Mesenchymal stem cell (in vitro differentiated cells and primary cell): ENCODE results near the gene FAM240A. TPM values are rescaled to one million over a fixed set of nuclear protein-coding genes. Genes with fewer than 3 reads are reported as not detected.

ENCODE experiments used
- DNase-seq: peaks from one replicate; pipeline ENCODE4 v3.0.0-alpha.2; 2013
- H2AFZ ChIP-seq: one replicate; pipeline ENCODE4 v1.6.1; 2013; ENCODE audit warnings: low read depth, mild to moderate bottlenecking, control low read depth, inconsistent platforms, low read length, moderate library complexity
- H2AK5ac ChIP-seq: 2 replicates; pipeline ENCODE4 v1.6.1; 2013; ENCODE audit warnings: low read length, moderate library complexity, mild to moderate bottlenecking, inconsistent platforms; ENCODE audit not compliant: severe bottlenecking
- H2BK120ac ChIP-seq: one replicate; pipeline ENCODE4 v1.6.1; 2013; ENCODE audit warnings: low read depth, mild to moderate bottlenecking, inconsistent platforms, low read length, moderate library complexity
- H2BK12ac ChIP-seq, 2 experiments: one replicate each; pipeline ENCODE4 v1.6.1; 2013; ENCODE audit warnings: inconsistent platforms in 2 of 2, low read length in 2 of 2, mild to moderate bottlenecking in 2 of 2, moderate library complexity in 2 of 2, control low read depth in 1 of 2
- H2BK15ac ChIP-seq: one replicate; pipeline ENCODE4 v1.6.1; 2013; ENCODE audit warnings: mild to moderate bottlenecking, low read depth, inconsistent platforms; ENCODE audit not compliant: poor library complexity, severe bottlenecking
- H2BK5ac ChIP-seq: 2 replicates; pipeline ENCODE4 v1.6.1; 2013; ENCODE audit warnings: low read depth, mild to moderate bottlenecking, low read length, control low read depth, inconsistent platforms; ENCODE audit not compliant: poor library complexity, severe bottlenecking
- H3K14ac ChIP-seq, 2 experiments: one replicate each; pipeline ENCODE4 v1.6.1; 2013; ENCODE audit warnings: inconsistent platforms in 2 of 2, low read length in 2 of 2, control low read depth in 1 of 2, mild to moderate bottlenecking in 1 of 2, moderate library complexity in 1 of 2
- H3K18ac ChIP-seq, 2 experiments: one replicate each; pipeline ENCODE4 v1.6.1; 2013; ENCODE audit warnings: inconsistent platforms in 2 of 2, low read length in 2 of 2, control low read depth in 1 of 2, low read depth in 1 of 2, mild to moderate bottlenecking in 1 of 2
- H3K23ac ChIP-seq, 2 experiments: one replicate each; pipeline ENCODE4 v1.6.1; 2013; ENCODE audit warnings: inconsistent platforms in 2 of 2, low read length in 2 of 2, mild to moderate bottlenecking in 2 of 2, moderate library complexity in 2 of 2, control low read depth in 1 of 2
- H3K27ac ChIP-seq: 2 replicates; pipeline ENCODE4 v1.5.1; 2013; ENCODE audit warnings: mild to moderate bottlenecking, moderate library complexity, low read length, control low read depth, inconsistent platforms; ENCODE audit not compliant: poor library complexity, severe bottlenecking
- H3K27me3 ChIP-seq, 2 experiments: 2 replicates each; pipeline versions ENCODE4 v1.6.1 to v1.7.0; 2013; ENCODE audit warnings: low read length in 2 of 2, mild to moderate bottlenecking in 2 of 2, moderate library complexity in 2 of 2, control low read depth in 1 of 2, inconsistent platforms in 1 of 2; ENCODE audit not compliant: control insufficient read depth in 1 of 2, insufficient read depth in 1 of 2
- H3K36me3 ChIP-seq, 2 experiments: 2 replicates each; pipeline versions ENCODE4 v1.6.1 to v1.7.0; 2013; ENCODE audit warnings: low read length in 2 of 2, control low read depth in 1 of 2, inconsistent platforms in 1 of 2, low read depth in 1 of 2, mild to moderate bottlenecking in 1 of 2; ENCODE audit not compliant: insufficient read depth in 2 of 2, control insufficient read depth in 1 of 2
- H3K4ac ChIP-seq, 2 experiments: one replicate each; pipeline ENCODE4 v1.6.1; 2013; ENCODE audit warnings: inconsistent platforms in 2 of 2, low read length in 2 of 2, mild to moderate bottlenecking in 2 of 2, moderate library complexity in 2 of 2, control low read depth in 1 of 2, low read depth in 1 of 2
- H3K4me1 ChIP-seq: 2 replicates; pipeline ENCODE4 v1.6.1; 2013; ENCODE audit warnings: low read depth, low read length, control low read depth; ENCODE audit not compliant: control insufficient read depth, insufficient read depth
- H3K4me2 ChIP-seq: 2 replicates; pipeline ENCODE4 v1.6.1; 2013; ENCODE audit warnings: low read length, mild to moderate bottlenecking, inconsistent platforms; ENCODE audit not compliant: poor library complexity, severe bottlenecking
- H3K4me3 ChIP-seq, 2 experiments: 2 replicates each; pipeline versions ENCODE4 v1.5.1 to v1.7.0; 2013; ENCODE audit warnings: low read length in 2 of 2, mild to moderate bottlenecking in 2 of 2, control low read depth in 1 of 2, low read depth in 1 of 2; ENCODE audit not compliant: insufficient read depth in 1 of 2
- H3K79me1 ChIP-seq: replicated peaks from 2 replicates; pipeline ENCODE4 v1.6.1; 2013; ENCODE audit warnings: mild to moderate bottlenecking, control low read depth, low read length, inconsistent platforms; ENCODE audit not compliant: poor library complexity, severe bottlenecking
- H3K9ac ChIP-seq: 2 replicates; pipeline ENCODE4 v1.7.0; 2013; ENCODE audit warnings: mild to moderate bottlenecking, low read length, moderate library complexity
- H3K9me3 ChIP-seq: 2 replicates; pipeline ENCODE4 v1.7.0; 2013; ENCODE audit warnings: mild to moderate bottlenecking, low read length; ENCODE audit not compliant: control insufficient read depth
- H4K8ac ChIP-seq: one replicate; pipeline ENCODE4 v1.6.1; 2013; ENCODE audit warnings: inconsistent platforms, mild to moderate bottlenecking, low read length, moderate library complexity
- H4K91ac ChIP-seq: one replicate; pipeline ENCODE4 v1.6.1; 2013; ENCODE audit warnings: mild to moderate bottlenecking, low read length, inconsistent platforms
- WGBS: methylation state at CpG from one replicate; pipeline ENCODE4 v1.1.7; 2013; ENCODE audit warnings: mixed read lengths; 5-methylcytosine and 5-hydroxymethylcytosine counted together
- small RNA-seq: library from polyadenylated mRNA; stranded (forward); fragments of <200 nt; extraction: miRNeasy Mini kit (QIAGEN cat#:217004); gene quantifications from one replicate; pipeline ENCODE3, GENCODE V24; 2013; ENCODE audit warnings: low read depth

The FAM240A gene

GRCh38 chr3:46674031-46674845 is 61.9 kb downstream of the FAM240A start:
- H3K9me3 ChIP-seq, result no peaks in the 10 kb centered on the region
- H3K79me1 ChIP-seq, result no peaks in the 10 kb centered on the region
- H3K9ac ChIP-seq, result no peak overlapping the region
- H2AFZ ChIP-seq, result no peak overlapping the region
- no peak overlapping the region for H3K4me2 ChIP-seq
- H2BK120ac ChIP-seq, result no peak overlapping the region
- H3K14ac ChIP-seq, result no peak overlapping the region
- H2AK5ac ChIP-seq, result no peak overlapping the region
- no peak overlapping the region for H3K18ac ChIP-seq
- no peak overlapping the region for H3K23ac ChIP-seq
- H4K8ac ChIP-seq, result no peak overlapping the region
- no peak overlapping the region for H3K4me3 ChIP-seq
- no peak overlapping the region for H2BK15ac ChIP-seq
- no peak overlapping the region for H4K91ac ChIP-seq
- no peak overlapping the region for H3K4ac ChIP-seq
- no peak overlapping the region for H2BK12ac ChIP-seq
- H3K27me3 ChIP-seq, result peaks cover 14 to 18% of the 10 kb centered on the region in 2 experiments
- DNase-seq, result no peak
- H2BK5ac ChIP-seq, result no peak overlapping the region
- peaks cover 2% of the 10 kb centered on the region for H3K4me1 ChIP-seq
- no peak overlapping the region for H3K27ac ChIP-seq
- WGBS, result 78% methylated on average over 12 of the region's 12 CpGs
- no peaks in the 10 kb centered on the region for H3K36me3 ChIP-seq

DNA sequence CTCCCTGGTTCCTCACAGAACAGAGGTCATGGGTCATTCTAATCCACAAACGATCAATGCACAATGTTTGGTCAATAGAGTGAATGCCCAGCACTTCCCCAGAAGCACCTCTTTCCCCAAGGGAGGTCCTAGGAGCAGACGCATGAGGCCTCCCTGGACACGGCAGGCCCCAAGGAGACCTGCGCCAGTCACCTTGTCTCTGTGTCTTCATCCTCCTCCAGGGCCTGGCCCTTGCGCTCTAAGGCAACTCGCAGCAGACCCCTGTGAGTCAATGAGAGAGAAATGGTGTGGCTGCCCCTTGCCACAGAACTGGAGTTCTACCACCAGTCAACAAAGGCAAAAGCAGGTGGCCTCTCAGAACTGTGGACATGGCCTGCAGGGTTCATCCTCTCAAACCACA is 63.1 kb downstream of the FAM240A start:
- no peak overlapping the region for H3K23ac ChIP-seq

More for the DNA sequence above, 63.1 kb downstream of the FAM240A start:
- no peak overlapping the region for H2AFZ ChIP-seq
- H3K4me3 ChIP-seq, result no peak overlapping the region
- H3K9me3 ChIP-seq, result no peaks in the 10 kb centered on the region
- no peak overlapping the region for H2BK12ac ChIP-seq
- no peak overlapping the region for H4K8ac ChIP-seq
- H4K91ac ChIP-seq, result no peak overlapping the region
- 92% methylated on average over 6 of the region's 6 CpGs for WGBS
- no peak overlapping the region for H2BK15ac ChIP-seq
- DNase-seq, result no peak
- peaks cover 2% of the 10 kb centered on the region for H3K4me1 ChIP-seq
- H3K27me3 ChIP-seq, result peaks cover 14 to 24% of the 10 kb centered on the region in 2 experiments
- no peaks in the 10 kb centered on the region for H3K79me1 ChIP-seq
- no peaks in the 10 kb centered on the region for H3K36me3 ChIP-seq
- no peak overlapping the region for H3K14ac ChIP-seq
- H3K9ac ChIP-seq, result no peak overlapping the region
- no peak overlapping the region for H3K4ac ChIP-seq
- H2AK5ac ChIP-seq, result no peak overlapping the region
- H3K27ac ChIP-seq, result no peak overlapping the region
- no peak overlapping the region for H3K18ac ChIP-seq
- no peak overlapping the region for H3K4me2 ChIP-seq
- H2BK5ac ChIP-seq, result no peak overlapping the region
- no peak overlapping the region for H2BK120ac ChIP-seq

Small RNA genes lying within 50 kb of the gene (small RNA-seq; reads per million reads assigned to genes)
- not detected for gene RF00591
